IPS DF 6.9 (cell line): ENCODE data around the gene RAB19.

Source experiments
- DNase-seq: peaks from one replicate; pipeline ENCODE4 v3.0.0-alpha.2; 2013; ENCODE audit warnings: low read depth, low spot score
- H3K27ac ChIP-seq: one replicate; pipeline ENCODE4 v1.5.1; 2013; ENCODE audit warnings: low read length, control low read depth
- H3K27me3 ChIP-seq: 2 replicates; pipeline ENCODE4 v1.6.1; 2013; ENCODE audit warnings: mild to moderate bottlenecking, low read length; ENCODE audit not compliant: control insufficient read depth, insufficient read depth
- H3K36me3 ChIP-seq: 2 replicates; pipeline ENCODE4 v1.6.1; 2013; ENCODE audit warnings: low read length; ENCODE audit not compliant: control insufficient read depth, insufficient read depth
- H3K4me1 ChIP-seq: 2 replicates; pipeline ENCODE4 v1.6.1; 2013; ENCODE audit warnings: low read length; ENCODE audit not compliant: control insufficient read depth, insufficient read depth
- H3K4me3 ChIP-seq: 2 replicates; pipeline ENCODE4 v1.5.1; 2013; ENCODE audit warnings: mild to moderate bottlenecking, low read length
- H3K9me3 ChIP-seq: 2 replicates; pipeline ENCODE4 v1.6.1; 2013; ENCODE audit warnings: low read length, inconsistent platforms; ENCODE audit not compliant: control insufficient read depth, insufficient read depth
- WGBS: extraction: QIAGEN DNeasy Blood & Tissue Kit; methylation state at CpG from one replicate; pipeline ENCODE4 v1.1.7; 2013; ENCODE audit warnings: mixed read lengths, missing lambda C conversion rate; ENCODE audit not compliant: insufficient read length, insufficient coverage; 5-methylcytosine and 5-hydroxymethylcytosine counted together

Gene RAB19, protein sequence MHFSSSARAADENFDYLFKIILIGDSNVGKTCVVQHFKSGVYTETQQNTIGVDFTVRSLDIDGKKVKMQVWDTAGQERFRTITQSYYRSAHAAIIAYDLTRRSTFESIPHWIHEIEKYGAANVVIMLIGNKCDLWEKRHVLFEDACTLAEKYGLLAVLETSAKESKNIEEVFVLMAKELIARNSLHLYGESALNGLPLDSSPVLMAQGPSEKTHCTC

DNA sequence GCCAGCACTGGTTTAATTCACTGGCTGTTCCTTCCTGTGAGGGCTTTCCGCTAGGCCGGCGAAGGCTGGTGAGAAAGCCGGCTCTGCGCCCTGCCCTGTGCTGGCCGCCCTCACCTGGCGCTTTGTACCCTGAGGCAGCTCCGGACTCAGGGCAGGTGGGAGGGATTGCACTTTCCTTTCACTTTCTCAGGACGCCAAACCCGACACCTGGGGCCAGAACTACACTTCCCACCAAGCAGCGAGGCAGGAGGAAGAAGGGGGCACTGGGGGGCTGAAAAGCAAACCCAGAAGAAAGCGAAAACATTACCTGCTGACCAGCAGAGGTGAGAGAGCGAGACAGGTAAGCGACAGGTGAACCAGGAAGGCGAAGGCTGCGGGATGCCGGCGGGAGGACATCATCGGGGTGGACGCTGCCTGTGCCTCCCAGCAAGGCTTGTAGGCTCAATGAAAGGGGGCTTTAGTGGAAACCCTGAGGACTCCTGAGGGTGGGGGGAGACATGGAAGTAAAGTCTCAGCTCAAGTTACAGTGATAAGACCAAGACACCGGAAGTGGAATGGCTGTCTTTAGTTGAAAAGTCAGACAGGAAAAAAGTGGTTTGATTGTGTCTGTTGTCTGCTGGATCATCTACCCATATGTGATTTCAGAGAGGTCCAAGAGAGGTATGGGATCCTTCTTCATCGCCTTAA is at the start of gene RAB19:
Gene RAB19 (plus strand): TSS at position 181 of the 687 bp plus-strand sequence. CDS start 3,589 bp downstream, outside the sequence.
- DNase-seq = peak; percentile 60
- peak within 1 kb of the TSS; percentile 59; the same call in 1 of the 2 replicates for H3K4me3 ChIP-seq
- no CpG with 5 or more reads among the region's 22 CpGs for WGBS

DNA sequence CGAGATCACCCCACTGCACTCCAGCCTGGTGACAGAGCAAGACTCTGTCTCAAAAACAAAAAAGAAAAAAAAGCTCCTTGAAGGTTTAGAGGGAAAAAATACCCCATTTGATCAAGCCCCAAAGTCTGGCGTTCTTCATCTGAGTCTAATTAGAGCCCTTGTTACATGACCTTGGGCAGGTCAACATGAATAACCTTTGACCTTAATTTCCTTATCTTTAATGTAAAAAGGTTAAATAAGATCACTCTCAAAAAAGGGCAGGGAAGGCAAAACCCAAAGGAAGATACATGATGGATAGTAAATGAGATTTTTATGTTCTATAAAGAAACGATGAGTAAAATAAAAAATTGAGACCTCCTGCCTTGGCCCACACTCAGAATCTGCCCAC is 45.8 kb upstream of the RAB19 start:
- Histone ChIP-seq H3K27ac (no peak overlapping the region), H3K27me3 (no peaks in the 10 kb centered on the region), H3K4me1 (no peaks in the 10 kb centered on the region), H3K36me3 (peaks cover 3% of the 10 kb centered on the region; the same call in 1 of the 2 replicates), H3K4me3 (no peak overlapping the region), H3K9me3 (no peaks in the 10 kb centered on the region)
- no peak for DNase-seq
- 100% methylated on average over 1 of the region's 3 CpGs for WGBS

More for the DNA sequence above, at the start of gene RAB19:
- Histone ChIP-seq H3K9me3 (no peaks in the 10 kb centered on the region), H3K36me3 (no peaks in the 10 kb centered on the region), H3K27me3 (no peaks in the 10 kb centered on the region), H3K27ac (no peak within 1 kb of the TSS), H3K4me1 (no peaks in the 10 kb centered on the region)

GRCh38 chr7:140358412-140359051 is 45.3 kb upstream of the RAB19 start:
- Histone ChIP-seq H3K27me3 (no peaks in the 10 kb centered on the region), H3K4me1 (no peaks in the 10 kb centered on the region), H3K4me3 (no peak overlapping the region), H3K27ac (no peak overlapping the region), H3K9me3 (no peaks in the 10 kb centered on the region), H3K36me3 (peaks cover 3% of the 10 kb centered on the region; the same call in 1 of the 2 replicates)
- DNase-seq = no peak
- WGBS = no CpG with 5 or more reads among the region's 10 CpGs

- H3K36me3 ChIP-seq = no peaks in the 10 kb centered on the region; the same call in 1 of the 2 replicates
- WGBS = no CpG with 5 or more reads among the region's 6 CpGs
- H3K27ac ChIP-seq = no peak overlapping the region
- no peaks in the 10 kb centered on the region for H3K9me3 ChIP-seq
- H3K27me3 ChIP-seq = no peaks in the 10 kb centered on the region
- H3K4me1 ChIP-seq = no peaks in the 10 kb centered on the region
- H3K4me3 ChIP-seq = no peak overlapping the region
- no peak for DNase-seq
These were observed 43.1 kb upstream of the RAB19 start for GRCh38 chr7:140360697-140361229.

DNA sequence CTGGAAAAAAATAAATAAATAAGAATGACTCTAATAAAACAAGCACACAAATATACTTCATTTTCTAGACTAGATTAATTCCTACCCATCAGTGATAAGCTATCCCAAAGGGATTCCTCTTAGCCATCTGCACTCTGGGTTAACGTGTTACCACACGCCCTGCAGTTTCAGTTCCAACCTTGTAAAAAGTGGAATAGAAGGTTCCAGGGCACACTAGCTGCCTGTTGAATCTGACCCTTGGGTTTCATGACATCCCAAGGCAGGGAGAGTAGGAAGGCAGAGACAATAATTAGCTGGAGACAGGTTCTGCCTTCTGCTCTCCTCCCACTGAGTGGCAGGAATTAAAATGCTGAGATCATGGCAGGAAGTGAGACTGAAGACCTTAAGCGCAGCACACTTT is 39.0 kb upstream of the RAB19 start:
- no CpG with 5 or more reads among the region's 3 CpGs for WGBS
- Histone ChIP-seq H3K36me3 (no peaks in the 10 kb centered on the region; the same call in 1 of the 2 replicates), H3K27me3 (no peaks in the 10 kb centered on the region), H3K4me3 (no peak overlapping the region), H3K27ac (no peak overlapping the region), H3K4me1 (no peaks in the 10 kb centered on the region), H3K9me3 (no peaks in the 10 kb centered on the region)
- DNase-seq = no peak

- H3K4me1 ChIP-seq = no peaks in the 10 kb centered on the region
- no peaks in the 10 kb centered on the region for H3K36me3 ChIP-seq
- H3K4me3 ChIP-seq = no peak overlapping the region
- H3K9me3 ChIP-seq = no peaks in the 10 kb centered on the region
- no peaks in the 10 kb centered on the region for H3K27me3 ChIP-seq
- DNase-seq = no peak
- H3K27ac ChIP-seq = no peak overlapping the region
- no CpG with 5 or more reads among the region's 9 CpGs for WGBS
These were observed 36.3 kb upstream of the RAB19 start for GRCh38 chr7:140367528-140367927.

DNA sequence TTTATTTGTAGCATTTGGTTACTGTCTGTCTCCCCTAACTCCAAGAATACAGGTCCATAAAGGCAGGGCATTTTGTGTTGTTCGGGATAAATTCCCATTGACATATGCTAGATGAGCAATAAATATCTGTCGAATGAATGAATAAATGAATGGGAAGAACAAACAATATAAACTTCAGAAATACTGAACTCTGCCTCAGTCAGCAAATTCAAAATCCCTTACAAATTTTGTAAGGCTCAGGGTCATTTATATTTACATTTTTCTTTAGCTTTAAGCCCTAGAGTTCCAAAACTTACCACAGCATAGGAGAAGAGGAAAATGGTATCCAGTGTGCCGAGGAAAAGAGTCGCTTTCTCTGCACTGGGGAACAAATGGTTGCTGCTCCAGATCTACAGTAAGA is 34.6 kb upstream of the RAB19 start:
- no peak overlapping the region for H3K27ac ChIP-seq
- H3K4me1 ChIP-seq = no peaks in the 10 kb centered on the region
- no peak for DNase-seq
- H3K27me3 ChIP-seq = no peaks in the 10 kb centered on the region
- no peaks in the 10 kb centered on the region for H3K36me3 ChIP-seq
- H3K4me3 ChIP-seq = no peak overlapping the region
- no CpG with 5 or more reads among the region's 4 CpGs for WGBS
- H3K9me3 ChIP-seq = no peaks in the 10 kb centered on the region

GRCh38 chr7:140375323-140375722 is 28.5 kb upstream of the RAB19 start:
- DNase-seq = no peak
- 100% methylated on average over 2 of the region's 9 CpGs for WGBS
- no peaks in the 10 kb centered on the region for H3K4me1 ChIP-seq
- H3K27me3 ChIP-seq = no peaks in the 10 kb centered on the region
- H3K9me3 ChIP-seq = no peaks in the 10 kb centered on the region
- H3K4me3 ChIP-seq = no peak overlapping the region
- peaks cover 7% of the 10 kb centered on the region; the same call in 1 of the 2 replicates for H3K36me3 ChIP-seq
- H3K27ac ChIP-seq = no peak overlapping the region

DNA sequence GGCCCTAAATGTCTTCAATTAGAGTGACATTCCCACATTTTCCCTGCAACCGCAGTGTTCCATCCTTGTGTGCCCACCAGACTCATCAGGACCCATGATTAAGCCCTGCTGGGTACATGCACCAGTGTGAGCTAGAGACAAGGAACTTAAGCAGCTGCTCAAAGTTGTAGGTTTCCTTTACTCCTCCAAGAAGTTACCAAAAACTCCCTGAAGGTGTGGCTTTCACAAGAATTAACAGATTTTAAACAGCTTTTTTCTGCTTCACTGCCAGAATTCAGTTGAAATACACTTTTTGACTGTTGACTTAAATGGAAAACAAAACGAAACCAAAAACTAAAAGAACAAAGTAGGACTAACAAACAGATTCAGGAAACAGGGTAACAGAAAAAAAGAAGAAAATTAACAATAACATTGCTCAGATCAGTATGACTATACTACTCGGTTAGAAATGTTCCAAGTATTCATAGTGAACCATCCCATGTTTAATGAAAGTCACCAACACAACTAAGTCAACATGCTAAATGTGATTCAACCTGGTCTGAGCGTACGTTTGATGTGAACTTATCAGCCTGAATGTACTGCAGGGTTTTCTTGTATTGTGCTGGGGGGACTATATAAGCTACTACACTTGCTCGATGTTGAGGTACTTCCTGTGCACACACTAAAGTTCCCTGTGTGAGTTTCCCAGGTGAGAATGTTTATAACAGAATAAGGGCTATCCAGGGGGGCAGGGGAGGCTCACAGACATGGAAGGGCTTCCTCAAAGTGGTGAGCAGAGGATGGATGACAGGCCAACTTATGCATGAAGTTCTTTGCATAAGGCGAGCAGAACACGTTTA is 27.7 kb upstream of the RAB19 start:
- no peak overlapping the region for H3K27ac ChIP-seq
- DNase-seq = no peak

More for the DNA sequence above, 27.7 kb upstream of the RAB19 start:
- WGBS = no CpG with 5 or more reads among the region's 8 CpGs
- no peaks in the 10 kb centered on the region for H3K27me3 ChIP-seq
- no peak overlapping the region for H3K4me3 ChIP-seq
- H3K4me1 ChIP-seq = no peaks in the 10 kb centered on the region
- H3K36me3 ChIP-seq = peaks cover 7% of the 10 kb centered on the region; the same call in 1 of the 2 replicates
- H3K9me3 ChIP-seq = no peaks in the 10 kb centered on the region
